GM10266 (cell line): Measurements from ENCODE around the gene TMCC2.

ENCODE experiments used
- DNase-seq: peaks from one replicate; pipeline ENCODE4 v3.0.0; 2012; ENCODE audit errors: extremely low spot score
- TF ChIP-seq, protein P1 (sequence below): IDR thresholded peaks from 2 replicates; pipeline ENCODE4 v1.5.1; 2012; ENCODE audit warnings: mild to moderate bottlenecking, low read depth; ENCODE audit not compliant: control insufficient read depth, insufficient read depth; ENCODE audit errors: missing control alignments

The TMCC2 gene

GRCh38 chr1:205285381-205286101, 57.8 kb downstream of the TMCC2 start:
- no peak for DNase-seq

GRCh38 chr1:205286335-205286950, 58.7 kb downstream of the TMCC2 start:
- TF ChIP-seq, protein P1, sequence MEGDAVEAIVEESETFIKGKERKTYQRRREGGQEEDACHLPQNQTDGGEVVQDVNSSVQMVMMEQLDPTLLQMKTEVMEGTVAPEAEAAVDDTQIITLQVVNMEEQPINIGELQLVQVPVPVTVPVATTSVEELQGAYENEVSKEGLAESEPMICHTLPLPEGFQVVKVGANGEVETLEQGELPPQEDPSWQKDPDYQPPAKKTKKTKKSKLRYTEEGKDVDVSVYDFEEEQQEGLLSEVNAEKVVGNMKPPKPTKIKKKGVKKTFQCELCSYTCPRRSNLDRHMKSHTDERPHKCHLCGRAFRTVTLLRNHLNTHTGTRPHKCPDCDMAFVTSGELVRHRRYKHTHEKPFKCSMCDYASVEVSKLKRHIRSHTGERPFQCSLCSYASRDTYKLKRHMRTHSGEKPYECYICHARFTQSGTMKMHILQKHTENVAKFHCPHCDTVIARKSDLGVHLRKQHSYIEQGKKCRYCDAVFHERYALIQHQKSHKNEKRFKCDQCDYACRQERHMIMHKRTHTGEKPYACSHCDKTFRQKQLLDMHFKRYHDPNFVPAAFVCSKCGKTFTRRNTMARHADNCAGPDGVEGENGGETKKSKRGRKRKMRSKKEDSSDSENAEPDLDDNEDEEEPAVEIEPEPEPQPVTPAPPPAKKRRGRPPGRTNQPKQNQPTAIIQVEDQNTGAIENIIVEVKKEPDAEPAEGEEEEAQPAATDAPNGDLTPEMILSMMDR, result no peak
- DNase-seq, result peak; percentile 56

More at GRCh38 chr1:205285381-205286101, 57.8 kb downstream of the TMCC2 start:
- TF ChIP-seq, protein P1, result no peak

DNA sequence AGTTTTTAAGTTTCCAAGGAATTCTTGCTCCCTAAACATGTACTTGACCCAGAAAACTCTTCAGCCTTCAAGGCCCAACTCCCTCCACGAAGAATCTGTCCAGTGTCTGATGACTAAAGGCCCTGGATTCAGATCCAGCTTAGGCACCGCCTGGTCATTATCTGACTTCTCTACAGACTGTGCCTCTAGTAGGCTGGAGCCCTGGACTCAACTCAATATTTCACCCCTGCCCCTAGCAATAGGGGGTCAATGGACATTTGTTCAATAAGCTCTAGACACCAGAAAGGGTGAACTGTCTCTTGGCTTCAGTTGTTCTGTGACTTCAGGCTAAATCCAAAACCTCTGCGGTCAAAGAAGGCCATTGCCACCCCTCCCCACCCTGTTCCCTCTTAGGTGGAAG, 59.3 kb downstream of the TMCC2 start:
- TF ChIP-seq, protein P1, result no peak
- no peak for DNase-seq

- TF ChIP-seq, protein P1, result no peak
- DNase-seq, result peak; percentile 87
Measured at GRCh38 chr1:205287767-205288559, 60.2 kb downstream of the TMCC2 start.

GRCh38 chr1:205291596-205291995, 63.9 kb downstream of the TMCC2 start:
- no peak for DNase-seq
- TF ChIP-seq, protein P1, result no peak

- TF ChIP-seq, protein P1, result no peak
- no peak for DNase-seq
Measured at GRCh38 chr1:205293350-205294074, 65.8 kb downstream of the TMCC2 start.
